ENCODE measurements around the gene NANS.

NANS gene

GRCh38 chr9:98094851-98095250 lies 38.3 kb downstream of the NANS start:
- in situ Hi-C loops (cut with HindIII; ENCODE audit: low sequenced_read_pairs) = no loop called here
- H3K4me3 ChIP-seq (ENCODE audit: low read depth, low read length) = no peak overlapping the region
- no peak for DNase-seq (ENCODE audit: low read depth)

GRCh38 chr9:98095401-98095800 lies 38.9 kb downstream of the NANS start:
- no peak for TF ChIP-seq CTCF (IDR thresholded peaks at IDR 0.05; ENCODE audit: low read depth, low read length, missing control alignments)
- DNase-seq (ENCODE audit: low read depth) = no peak
- H3K4me3 ChIP-seq (ENCODE audit: low read depth, low read length) = no peak overlapping the region
- in situ Hi-C loops (cut with HindIII; ENCODE audit: low sequenced_read_pairs) = no loop called here

More at GRCh38 chr9:98094851-98095250, 38.3 kb downstream of the NANS start:
- no peak for TF ChIP-seq CTCF (IDR thresholded peaks at IDR 0.05; ENCODE audit: low read depth, low read length, missing control alignments)

- no peak for TF ChIP-seq CTCF (IDR thresholded peaks at IDR 0.05; ENCODE audit: low read depth, low read length, missing control alignments)
- in situ Hi-C loops (cut with HindIII; ENCODE audit: low sequenced_read_pairs) = no loop called here
- no peak overlapping the region for H3K4me3 ChIP-seq (ENCODE audit: low read depth, low read length)
- no peak for DNase-seq (ENCODE audit: low read depth)
Measured at GRCh38 chr9:98096091-98096490, 39.6 kb downstream of the NANS start.

GRCh38 chr9:98097836-98098235 lies 41.3 kb downstream of the NANS start:
- no peak overlapping the region for H3K4me3 ChIP-seq (ENCODE audit: low read depth, low read length)
- no peak for TF ChIP-seq CTCF (IDR thresholded peaks at IDR 0.05; ENCODE audit: low read depth, low read length, missing control alignments)
- in situ Hi-C loops (cut with HindIII; ENCODE audit: low sequenced_read_pairs) = no loop called here
- DNase-seq (ENCODE audit: low read depth) = no peak

- H3K4me3 ChIP-seq (ENCODE audit: low read depth, low read length) = no peak overlapping the region
- DNase-seq (ENCODE audit: low read depth) = no peak
- in situ Hi-C loops (cut with HindIII; ENCODE audit: low sequenced_read_pairs) = no loop called here
- TF ChIP-seq CTCF (IDR thresholded peaks at IDR 0.05; ENCODE audit: low read depth, low read length, missing control alignments) = no peak
Measured at GRCh38 chr9:98099346-98099745, 42.8 kb downstream of the NANS start.

- in situ Hi-C loops (cut with HindIII; ENCODE audit: low sequenced_read_pairs) = no loop called here
Measured at GRCh38 chr9:98099898-98100297, 43.4 kb downstream of the NANS start.

More at GRCh38 chr9:98099898-98100297, 43.4 kb downstream of the NANS start:
- H3K4me3 ChIP-seq (ENCODE audit: low read depth, low read length) = no peak overlapping the region
- no peak for TF ChIP-seq CTCF (IDR thresholded peaks at IDR 0.05; ENCODE audit: low read depth, low read length, missing control alignments)
- no peak for DNase-seq (ENCODE audit: low read depth)

Measured in astrocyte of the cerebellum (primary cell).